Breast epithelium (tissue), 4 donors: ENCODE data around the gene ZSWIM1. TPM values are rescaled to one million over a fixed set of nuclear protein-coding genes. Genes with fewer than 3 reads are reported as not detected.

ENCODE experiments used
- DNase-seq, 2 donors: peaks; one replicate each; pipeline ENCODE4 v3.0.0-alpha.2; 2019; ENCODE audit warnings: low spot score in 2 of 2
- H3K27ac ChIP-seq, 2 donors: fragments of 200-600 bp; sonication (generic) in 1 of 2; one replicate each; pipeline ENCODE4 v1.5.1; 2016 to 2019; ENCODE audit warnings: mild to moderate bottlenecking in 1 of 2
- H3K27me3 ChIP-seq, 2 donors: fragments of 200-600 bp; sonication (generic) in 1 of 2; one replicate each; pipeline versions ENCODE4 v1.5.1 to v1.6.0; 2017 to 2019; ENCODE audit warnings: control low read depth in 1 of 2, mild to moderate bottlenecking in 1 of 2
- H3K36me3 ChIP-seq: fragments of 200-600 bp; one replicate; pipeline ENCODE4 v1.5.1; 2019
- H3K4me1 ChIP-seq, 2 donors: fragments of 200-600 bp; sonication (generic); one replicate each; pipeline ENCODE4 v1.5.1; 2016 to 2019; ENCODE audit warnings: control low read depth in 1 of 2
- H3K4me3 ChIP-seq, 3 donors: fragments of 200-600 bp; sonication (generic); 1 replicate in 2 of 3; 2 replicates in 1 of 3; pipeline ENCODE4 v1.5.1; 2016 to 2019; ENCODE audit warnings: mild to moderate bottlenecking in 3 of 3, moderate library complexity in 2 of 3
- H3K9me3 ChIP-seq, 2 donors: fragments of 200-600 bp; sonication (generic) in 1 of 2; one replicate each; pipeline ENCODE4 v1.5.1; 2016 to 2019; ENCODE audit warnings: control low read depth in 1 of 2
- POLR2A ChIP-seq: fragments of 450-650 bp; IDR thresholded peaks from one replicate; pipeline ENCODE4 v1.6.1; 2016; ENCODE audit warnings: antibody characterized with exemption, mild to moderate bottlenecking, moderate library complexity
- POLR2AphosphoS5 ChIP-seq, 3 donors: sonication (generic); formaldehyde crosslinking; IDR thresholded peaks; one replicate each; pipeline ENCODE4 v1.6.1; 2017; ENCODE audit warnings: antibody characterized with exemption in 3 of 3
- intact Hi-C: fragments of 100-400 bp; cut with DNase I; formaldehyde crosslinking; loops from one replicate; pipeline ENCODE4 v1.15.1; 2023; ENCODE audit warnings: low total_unique reads
- total RNA-seq, 3 donors: library from RNA; depleted of rRNA; stranded (reverse); fragments of >200 nt; gene quantifications; one replicate each; pipeline ENCODE4 v1.1.0, GENCODE V29; 2016
- TF ChIP-seq, protein P1 (sequence below), 3 donors: fragments of 450-650 bp; IDR thresholded peaks; one replicate each; pipeline ENCODE4 v1.5.1; 2016 to 2017; ENCODE audit warnings: antibody characterized with exemption in 3 of 3, mild to moderate bottlenecking in 3 of 3, moderate library complexity in 3 of 3

The ZSWIM1 gene
- total RNA-seq, 3 donors from 2014 or later: 6.9 to 11.4 (median 7.5) TPM

DNA sequence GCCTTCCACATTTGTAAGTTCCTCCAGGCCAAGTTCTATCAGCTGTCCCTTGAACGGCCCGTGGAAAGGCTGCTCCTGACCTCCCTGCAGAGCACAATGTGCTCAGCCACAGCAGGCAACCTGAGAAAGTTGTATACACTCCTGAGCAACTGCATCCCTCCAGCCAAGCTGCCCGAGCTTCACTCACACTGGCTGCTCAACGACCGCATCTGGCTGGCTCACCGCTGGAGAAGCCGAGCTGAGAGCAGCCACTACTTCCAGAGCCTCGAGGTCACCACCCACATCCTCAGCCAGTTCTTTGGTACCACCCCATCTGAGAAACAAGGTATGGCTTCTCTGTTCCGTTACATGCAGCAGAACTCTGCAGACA, 2.1 kb downstream of the ZSWIM1 start:
- Histone ChIP-seq H3K9me3 (no peaks in the 10 kb centered on the region), H3K27me3 (no peaks in the 10 kb centered on the region), H3K27ac (no peak overlapping the region), H3K4me1 (peaks cover 0 to 6% of the 10 kb centered on the region in 2 donors), H3K36me3 (no peaks in the 10 kb centered on the region), H3K4me3 (no peak overlapping the region)
- no peak for DNase-seq
- TF ChIP-seq, protein P1, sequence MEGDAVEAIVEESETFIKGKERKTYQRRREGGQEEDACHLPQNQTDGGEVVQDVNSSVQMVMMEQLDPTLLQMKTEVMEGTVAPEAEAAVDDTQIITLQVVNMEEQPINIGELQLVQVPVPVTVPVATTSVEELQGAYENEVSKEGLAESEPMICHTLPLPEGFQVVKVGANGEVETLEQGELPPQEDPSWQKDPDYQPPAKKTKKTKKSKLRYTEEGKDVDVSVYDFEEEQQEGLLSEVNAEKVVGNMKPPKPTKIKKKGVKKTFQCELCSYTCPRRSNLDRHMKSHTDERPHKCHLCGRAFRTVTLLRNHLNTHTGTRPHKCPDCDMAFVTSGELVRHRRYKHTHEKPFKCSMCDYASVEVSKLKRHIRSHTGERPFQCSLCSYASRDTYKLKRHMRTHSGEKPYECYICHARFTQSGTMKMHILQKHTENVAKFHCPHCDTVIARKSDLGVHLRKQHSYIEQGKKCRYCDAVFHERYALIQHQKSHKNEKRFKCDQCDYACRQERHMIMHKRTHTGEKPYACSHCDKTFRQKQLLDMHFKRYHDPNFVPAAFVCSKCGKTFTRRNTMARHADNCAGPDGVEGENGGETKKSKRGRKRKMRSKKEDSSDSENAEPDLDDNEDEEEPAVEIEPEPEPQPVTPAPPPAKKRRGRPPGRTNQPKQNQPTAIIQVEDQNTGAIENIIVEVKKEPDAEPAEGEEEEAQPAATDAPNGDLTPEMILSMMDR (IDR thresholded peaks at IDR 0.05): no peak
- TF ChIP-seq POLR2A: no peak
- no peak for TF ChIP-seq POLR2AphosphoS5 (IDR thresholded peaks at IDR 0.05)
- intact Hi-C loops: no loop called here

DNA sequence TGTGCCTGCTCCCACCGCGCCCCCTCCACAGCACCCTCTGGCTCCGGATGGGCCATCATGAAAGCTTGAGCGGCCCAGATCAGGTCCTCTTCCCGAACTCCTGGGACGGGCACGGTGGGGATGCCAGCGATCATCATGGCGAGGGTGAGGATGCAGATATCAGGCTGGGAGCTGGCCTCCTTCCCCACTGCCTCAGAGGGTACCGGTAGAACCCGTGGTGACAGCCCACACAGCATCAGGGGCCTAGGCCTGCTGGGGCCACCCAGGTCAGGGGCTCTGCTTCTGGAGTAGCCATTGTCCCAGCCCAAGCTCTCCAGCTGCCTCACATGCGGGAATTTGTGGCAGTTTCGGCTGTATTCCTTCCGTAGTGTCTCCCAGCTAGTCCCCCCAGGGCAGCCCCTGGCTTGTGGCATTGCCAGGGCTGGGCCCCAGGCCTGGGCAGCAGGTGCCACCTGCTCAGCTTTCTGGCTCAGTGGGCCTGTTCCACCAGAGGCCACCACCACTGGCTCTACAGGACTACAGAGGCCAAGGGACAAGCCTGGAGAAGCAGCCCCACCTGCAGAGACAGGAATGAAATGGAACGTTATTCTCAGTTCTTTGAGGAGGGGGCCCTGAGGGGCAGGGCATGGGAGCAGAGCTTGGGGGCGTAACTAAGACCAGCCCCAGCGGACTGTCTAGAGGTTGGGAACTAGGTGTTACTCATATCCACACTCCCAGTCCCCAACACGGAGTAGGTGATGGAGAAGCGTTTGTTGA, 5.7 kb downstream of the ZSWIM1 start:
- H3K36me3 ChIP-seq: no peaks in the 10 kb centered on the region
- intact Hi-C loops: no loop called here
- DNase-seq: no peak

DNA sequence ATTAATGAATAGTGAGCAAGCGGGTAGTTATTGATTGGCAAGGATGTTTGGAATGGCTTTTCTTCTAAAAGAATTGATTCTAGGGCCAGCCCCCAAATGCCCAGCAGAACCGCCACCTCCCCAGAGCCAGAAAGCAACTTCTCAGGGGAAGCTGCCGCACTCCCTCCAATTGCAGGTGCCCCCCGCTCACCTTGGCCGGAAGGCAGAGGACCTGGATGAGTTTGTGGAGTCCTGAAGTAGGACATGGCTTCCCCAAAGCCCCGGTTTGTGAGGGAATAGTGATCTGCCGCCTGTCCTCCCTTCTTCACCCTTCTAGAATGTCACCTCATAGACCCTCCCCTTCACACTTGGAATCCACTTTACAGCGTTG, 6.3 kb downstream of the ZSWIM1 start, which contains the start of gene SPATA25:
SPATA25 (minus strand) TSS at position 277 of the 370 bp plus-strand sequence; CDS start at position 245, 32 bp downstream.
- H3K36me3 ChIP-seq: no peaks in the 10 kb centered on the region
- intact Hi-C loops: no loop called here
- no peak within 1 kb of the TSS for H3K4me3 ChIP-seq
- no peak for DNase-seq
- TF ChIP-seq, protein P1 (IDR thresholded peaks at IDR 0.05): no peak
- TF ChIP-seq POLR2AphosphoS5 (IDR thresholded peaks at IDR 0.05): no peak
- TF ChIP-seq POLR2A: no peak
- H3K4me1 ChIP-seq: peaks cover 4 to 11% of the 10 kb centered on the region in 2 donors
- H3K9me3 ChIP-seq: no peaks in the 10 kb centered on the region
- H3K27ac ChIP-seq: no peak within 1 kb of the TSS
- H3K27me3 ChIP-seq: no peaks in the 10 kb centered on the region

More for the DNA sequence above, 5.7 kb downstream of the ZSWIM1 start:
- peaks cover 4 to 6% of the 10 kb centered on the region in 2 donors for H3K4me1 ChIP-seq
- TF ChIP-seq, protein P1 (IDR thresholded peaks at IDR 0.05): no peak
- TF ChIP-seq POLR2A: no peak
- no peak for TF ChIP-seq POLR2AphosphoS5 (IDR thresholded peaks at IDR 0.05)
- H3K4me3 ChIP-seq: no peak overlapping the region
- H3K9me3 ChIP-seq: no peaks in the 10 kb centered on the region
- no peaks in the 10 kb centered on the region for H3K27me3 ChIP-seq
- no peak overlapping the region for H3K27ac ChIP-seq

DNA sequence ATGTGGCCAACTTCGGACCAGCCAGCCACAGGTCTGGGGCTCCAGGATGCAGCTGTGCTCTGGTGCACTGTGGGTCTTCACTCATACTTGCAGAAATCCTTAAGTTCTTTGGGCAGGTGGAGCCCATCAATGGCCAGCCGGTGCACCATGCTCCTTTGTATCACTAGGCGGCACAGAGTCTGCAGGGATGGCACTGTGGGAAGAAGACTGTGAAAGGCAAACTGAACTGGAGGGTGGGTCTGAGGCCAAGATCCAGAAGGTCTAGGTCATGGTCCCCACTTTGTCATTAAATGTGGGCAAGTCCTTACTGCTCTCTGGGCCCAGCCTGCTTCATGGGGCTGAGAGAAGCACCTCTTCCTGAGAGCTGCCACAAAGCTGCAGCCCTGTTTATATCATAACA, 7.7 kb downstream of the ZSWIM1 start:
- Histone ChIP-seq H3K27me3 (no peaks in the 10 kb centered on the region), H3K27ac (no peak overlapping the region), H3K4me3 (no peak overlapping the region), H3K36me3 (no peaks in the 10 kb centered on the region), H3K9me3 (no peaks in the 10 kb centered on the region), H3K4me1 (peaks cover 4 to 11% of the 10 kb centered on the region in 2 donors)
- intact Hi-C loops: loop anchor here (2.0 kb wide), 1 partner anchor 76 kb away; the partner anchor contains the start of gene UBE2C
- TF ChIP-seq POLR2A (no peak), POLR2AphosphoS5 (IDR thresholded peaks at IDR 0.05) (no peak)
- TF ChIP-seq, protein P1 (IDR thresholded peaks at IDR 0.05): no peak
- no peak for DNase-seq
